GM12873 (cell line): ENCODE measurements around the gene AAK1.

ENCODE experiments used
- CTCF ChIP-seq: IDR thresholded peaks from 2 replicates; pipeline ENCODE4 v1.5.1; 2012; ENCODE audit warnings: low read depth, mild to moderate bottlenecking, moderate library complexity, low read length, control low read depth; ENCODE audit not compliant: insufficient read depth; ENCODE audit errors: missing control alignments

Gene AAK1

GRCh38 chr2:69629921-69630608 is 13.5 kb downstream of the AAK1 start:
- TF ChIP-seq CTCF = no peak

- TF ChIP-seq CTCF = no peak
Observed at GRCh38 chr2:69628325-69629021, 15.1 kb downstream of the AAK1 start.

GRCh38 chr2:69625078-69625795 is 18.3 kb downstream of the AAK1 start:
- no peak for TF ChIP-seq CTCF

- TF ChIP-seq CTCF = no peak
Observed at GRCh38 chr2:69624611-69625010, 18.9 kb downstream of the AAK1 start.

GRCh38 chr2:69624131-69624530 is 19.4 kb downstream of the AAK1 start:
- no peak for TF ChIP-seq CTCF

- no peak for TF ChIP-seq CTCF
Observed at GRCh38 chr2:69623236-69623635, 20.3 kb downstream of the AAK1 start.

- TF ChIP-seq CTCF = no peak
Observed at GRCh38 chr2:69621440-69621839, 22.1 kb downstream of the AAK1 start.
